Heart left ventricle (tissue), 13 donors: Measurements from ENCODE around the gene ZNF292.

Source experiments
- CTCF ChIP-seq, 12 donors: fragments of 200-600 bp; sonication (generic) in 4 of 12; IDR thresholded peaks; one replicate each; pipeline versions ENCODE4 v1.5.0 to v1.8.0; 2018 to 2022; ENCODE audit warnings: antibody characterized with exemption in 12 of 12, mild to moderate bottlenecking in 5 of 12
- POLR2A ChIP-seq, 2 donors: fragments of 450-650 bp; IDR thresholded peaks; one replicate each; pipeline ENCODE4 v1.6.1; 2017; ENCODE audit warnings: antibody characterized with exemption in 2 of 2, mild to moderate bottlenecking in 2 of 2, moderate library complexity in 2 of 2
- donor health status: ischemic (EF 13 %, LVEDD 7.1; RV severe dilation, severe dysfunction).
- donor health status: DM: no; HTN: yes; CAD: no.
- donor health status: DM: no; HTN: no; CAD: no.
- donor health status: ischemic (EF 25% LVEDD 6.9; RV normal size, moderate dysfunction).
- donor health status: ischemic (EF 25% LVEDD 5.7; RV mildly dilated, moderate dysfunction).
- donor health status: ischemic (EF 35%, LVEDD 5.7; RV mildly dilated, moderate dysfunction).
- donor health status: nonischemic (EF 11% LVEDD 7.7; RV severe dilation, severe dysfunction).
- donor health status: DM: yes; HTN: yes; CAD: no.
- donor health status: PGD.
- donor health status: ischemic (EF 29% LVEDD 5.4; RV normal size, mild dysfunction).
- donor health status: nonischemic (EF 23%, LVEDD 6.1; RV moderate dilation, normal function).

GRCh38 chr6:87209812-87210211, 54.4 kb downstream of the ZNF292 start:
- TF ChIP-seq POLR2A (IDR thresholded peaks at IDR 0.05) (no peak), CTCF (IDR thresholded peaks at IDR 0.05) (no peak)
